ENCODE results near the gene TDRD3. TPM values are rescaled to one million over a fixed set of nuclear protein-coding genes. Genes with fewer than 3 reads are reported as not detected.

TDRD3 gene
- total RNA-seq, 1 donor from 2014 or later = 40.6 TPM

- Mint-ChIP-seq H3K9me3 (peaks cover 2% of the 10 kb centered on the region), H3K4me1 (peaks cover 11% of the 10 kb centered on the region), H3K36me3 (no peaks in the 10 kb centered on the region), H3K27me3 (ENCODE audit: insufficient read depth, low read depth) (peaks cover 8% of the 10 kb centered on the region), H3K27ac (no peak overlapping the region), H3K4me3 (no peak overlapping the region)
- H3F3A ChIP-seq (ENCODE audit: low read depth) = peaks cover 9% of the 10 kb centered on the region
- no peak overlapping the region for H3K4me2 ChIP-seq
- no peaks in the 10 kb centered on the region for H3K79me2 ChIP-seq (ENCODE audit: low read depth)
- TF ChIP-seq, protein P1, sequence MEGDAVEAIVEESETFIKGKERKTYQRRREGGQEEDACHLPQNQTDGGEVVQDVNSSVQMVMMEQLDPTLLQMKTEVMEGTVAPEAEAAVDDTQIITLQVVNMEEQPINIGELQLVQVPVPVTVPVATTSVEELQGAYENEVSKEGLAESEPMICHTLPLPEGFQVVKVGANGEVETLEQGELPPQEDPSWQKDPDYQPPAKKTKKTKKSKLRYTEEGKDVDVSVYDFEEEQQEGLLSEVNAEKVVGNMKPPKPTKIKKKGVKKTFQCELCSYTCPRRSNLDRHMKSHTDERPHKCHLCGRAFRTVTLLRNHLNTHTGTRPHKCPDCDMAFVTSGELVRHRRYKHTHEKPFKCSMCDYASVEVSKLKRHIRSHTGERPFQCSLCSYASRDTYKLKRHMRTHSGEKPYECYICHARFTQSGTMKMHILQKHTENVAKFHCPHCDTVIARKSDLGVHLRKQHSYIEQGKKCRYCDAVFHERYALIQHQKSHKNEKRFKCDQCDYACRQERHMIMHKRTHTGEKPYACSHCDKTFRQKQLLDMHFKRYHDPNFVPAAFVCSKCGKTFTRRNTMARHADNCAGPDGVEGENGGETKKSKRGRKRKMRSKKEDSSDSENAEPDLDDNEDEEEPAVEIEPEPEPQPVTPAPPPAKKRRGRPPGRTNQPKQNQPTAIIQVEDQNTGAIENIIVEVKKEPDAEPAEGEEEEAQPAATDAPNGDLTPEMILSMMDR (IDR thresholded peaks at IDR 0.05) = no peak
- TF ChIP-seq EZH2phosphoT487 (IDR thresholded peaks at IDR 0.05) (no peak), EZH2 (IDR thresholded peaks at IDR 0.05) (no peak)
- H3K4me3 ChIP-seq = no peak overlapping the region
- H3K36me3 ChIP-seq = no peaks in the 10 kb centered on the region
- DNase-seq (ENCODE audit: low spot score) = no peak
- no peak overlapping the region for H3K27ac ChIP-seq
- H3K9me3 ChIP-seq (ENCODE audit: low read depth) = no peaks in the 10 kb centered on the region
- no peaks in the 10 kb centered on the region for H3K27me3 ChIP-seq
- H2AFZ ChIP-seq (replicated peaks) = peak overlapping the region; percentile 26
- no peak overlapping the region for H3K9ac ChIP-seq
- no peaks in the 10 kb centered on the region for H4K20me1 ChIP-seq (ENCODE audit: low read depth)
- H3K4me1 ChIP-seq = peaks cover 10% of the 10 kb centered on the region
These were observed 45.7 kb upstream of the TDRD3 start for GRCh38 chr13:60351326-60351725.

DNA sequence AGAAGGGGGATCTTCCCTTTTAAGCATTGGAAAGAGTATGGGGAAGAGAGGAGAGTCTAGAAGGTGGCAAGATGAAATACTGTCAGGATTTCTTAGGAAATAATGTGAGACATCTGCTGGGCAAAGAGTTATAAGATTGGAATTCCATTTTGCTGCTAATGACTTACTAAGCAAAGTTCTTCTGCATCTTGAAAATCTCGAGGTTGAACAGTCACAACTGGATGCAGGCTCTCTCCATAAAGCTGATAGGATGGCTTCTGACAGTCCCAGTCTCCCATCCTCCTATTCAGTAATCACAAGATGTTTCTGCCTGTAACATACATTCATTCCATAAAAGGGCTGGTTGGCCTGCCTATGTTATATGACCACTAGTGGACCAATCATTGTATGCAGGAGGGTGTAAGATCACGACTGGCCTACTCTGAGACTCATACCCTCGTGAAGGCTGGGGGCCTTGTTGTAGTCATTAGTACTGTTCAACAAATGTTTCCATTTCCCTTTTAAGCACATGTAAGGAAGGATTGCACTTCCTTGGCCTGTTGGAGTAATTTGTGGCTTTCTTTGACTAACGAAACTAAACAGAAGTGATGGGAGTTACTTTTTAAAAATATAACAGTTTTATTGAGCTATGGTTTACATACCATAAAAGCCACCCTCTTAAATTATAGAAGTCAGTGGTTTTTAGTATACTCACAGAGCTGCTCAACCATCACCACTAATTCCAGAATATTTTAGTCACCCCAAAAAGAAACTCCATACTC is 45.0 kb upstream of the TDRD3 start:
- Histone ChIP-seq H3K27ac (no peak overlapping the region), H2AFZ (replicated peaks) (no peak overlapping the region), H3K9me3 (ENCODE audit: low read depth) (no peaks in the 10 kb centered on the region), H4K20me1 (ENCODE audit: low read depth) (no peaks in the 10 kb centered on the region), H3K79me2 (ENCODE audit: low read depth) (no peaks in the 10 kb centered on the region), H3K4me3 (no peak overlapping the region), H3K4me2 (no peak overlapping the region), H3F3A (ENCODE audit: low read depth) (peaks cover 9% of the 10 kb centered on the region), H3K27me3 (no peaks in the 10 kb centered on the region), H3K4me1 (peaks cover 10% of the 10 kb centered on the region), H3K9ac (no peak overlapping the region), H3K36me3 (no peaks in the 10 kb centered on the region)
- DNase-seq (ENCODE audit: low spot score) = no peak
- no peaks in the 10 kb centered on the region for H3K36me3 Mint-ChIP-seq
- peaks cover 11% of the 10 kb centered on the region for H3K4me1 Mint-ChIP-seq
- H3K4me3 Mint-ChIP-seq = no peak overlapping the region
- peaks cover 2% of the 10 kb centered on the region for H3K9me3 Mint-ChIP-seq
- H3K27me3 Mint-ChIP-seq (ENCODE audit: insufficient read depth, low read depth) = peaks cover 8% of the 10 kb centered on the region
- H3K27ac Mint-ChIP-seq = no peak overlapping the region
- TF ChIP-seq, protein P1 (IDR thresholded peaks at IDR 0.05) = no peak
- TF ChIP-seq EZH2phosphoT487 (IDR thresholded peaks at IDR 0.05) (no peak), EZH2 (IDR thresholded peaks at IDR 0.05) (no peak)

- Histone ChIP-seq H3K27ac (no peak overlapping the region), H3F3A (ENCODE audit: low read depth) (peaks cover 7% of the 10 kb centered on the region), H2AFZ (replicated peaks) (no peak overlapping the region), H3K27me3 (no peaks in the 10 kb centered on the region), H3K79me2 (ENCODE audit: low read depth) (no peaks in the 10 kb centered on the region), H3K36me3 (no peaks in the 10 kb centered on the region), H3K4me2 (no peak overlapping the region), H3K4me1 (peaks cover 7% of the 10 kb centered on the region), H3K4me3 (no peak overlapping the region), H3K9ac (no peak overlapping the region), H3K9me3 (ENCODE audit: low read depth) (no peaks in the 10 kb centered on the region), H4K20me1 (ENCODE audit: low read depth) (no peaks in the 10 kb centered on the region)
- H3K27ac Mint-ChIP-seq = no peak overlapping the region
- H3K36me3 Mint-ChIP-seq = no peaks in the 10 kb centered on the region
- TF ChIP-seq, protein P1 (IDR thresholded peaks at IDR 0.05) = no peak
- no peak for DNase-seq (ENCODE audit: low spot score)
- peaks cover 2% of the 10 kb centered on the region for H3K9me3 Mint-ChIP-seq
- H3K27me3 Mint-ChIP-seq (ENCODE audit: insufficient read depth, low read depth) = peaks cover 8% of the 10 kb centered on the region
- no peak overlapping the region for H3K4me3 Mint-ChIP-seq
- H3K4me1 Mint-ChIP-seq = peaks cover 11% of the 10 kb centered on the region
These were observed 44.4 kb upstream of the TDRD3 start for GRCh38 chr13:60352644-60353043.

Measured in neural progenitor cell (in vitro differentiated cells).